IMR-90 (cell line): ENCODE results near the gene COPS2. TPM values are rescaled to one million over a fixed set of nuclear protein-coding genes. Genes with fewer than 3 reads are reported as not detected.

ENCODE experiments used
- ATAC-seq: fragments of 200-7000 bp; cut with Tn5 transposase; 2 replicates; pipeline ENCODE4 v1.9.1; 2020; ENCODE audit warnings: low read depth, mild to moderate bottlenecking, moderate library complexity
- BruUV-seq: library from RNA; stranded (reverse); fragments of 400-500 nt; replicated peaks from 2 replicates; lab custom pipeline; 2021; lab: Mats Ljungman, UMichigan
- CTCF ChIA-PET: fragments of 300-600 bp; formaldehyde crosslinking; extraction: SDS; loops from one replicate; lab custom pipeline; 2021; ENCODE audit warnings: antibody characterized with exemption; lab: Yijun Ruan, JAX
- POLR2A ChIA-PET: fragments of 300-600 bp; sonication (Branson Sonifier 250); formaldehyde crosslinking; loops from one replicate; lab custom pipeline; 2022; ENCODE audit warnings: antibody characterized with exemption; ENCODE audit not compliant: unreplicated experiment; lab: Charles Lee
- DNase-seq: peaks from one replicate; pipeline ENCODE4 v3.0.0; 2013
- H2AFZ ChIP-seq: replicated peaks from 2 replicates; pipeline ENCODE3; 2013; ENCODE audit warnings: low read length, mild to moderate bottlenecking; ENCODE audit not compliant: poor library complexity
- H2AK5ac ChIP-seq: 2 replicates; pipeline ENCODE4 v1.6.1; 2013; ENCODE audit warnings: low read depth, low read length, inconsistent platforms
- H2AK9ac ChIP-seq: replicated peaks from 2 replicates; pipeline ENCODE3; 2013; ENCODE audit warnings: mild to moderate bottlenecking, low read depth, low read length, moderate library complexity; ENCODE audit not compliant: poor library complexity
- H2BK120ac ChIP-seq: 2 replicates; pipeline ENCODE4 v1.6.1; 2013; ENCODE audit warnings: low read depth, low read length, inconsistent platforms
- H2BK15ac ChIP-seq: 3 replicates; pipeline ENCODE4 v1.6.1; 2013; ENCODE audit warnings: low read depth, low read length, inconsistent platforms
- H2BK20ac ChIP-seq: 2 replicates; pipeline ENCODE4 v1.6.1; 2013; ENCODE audit warnings: low read depth, mild to moderate bottlenecking, inconsistent platforms, low read length, moderate library complexity
- H2BK5ac ChIP-seq: 2 replicates; pipeline ENCODE4 v1.6.1; 2013; ENCODE audit warnings: mild to moderate bottlenecking, low read depth, low read length, inconsistent platforms; ENCODE audit not compliant: poor library complexity, severe bottlenecking
- H3K14ac ChIP-seq: replicated peaks from 2 replicates; pipeline ENCODE4 v1.6.1; 2013; ENCODE audit warnings: low read depth, low read length, inconsistent platforms
- H3K18ac ChIP-seq: 2 replicates; pipeline ENCODE4 v1.6.1; 2013; ENCODE audit warnings: low read depth, low read length, control low read depth
- H3K23ac ChIP-seq: 2 replicates; pipeline ENCODE4 v1.6.1; 2013; ENCODE audit warnings: low read depth, low read length, inconsistent platforms
- H3K27ac ChIP-seq: 2 replicates; pipeline ENCODE4 v1.5.1; 2013; ENCODE audit warnings: mild to moderate bottlenecking, control low read depth, low read length; ENCODE audit not compliant: insufficient read depth
- H3K27me3 ChIP-seq: 2 replicates; pipeline ENCODE4 v1.6.1; 2013; ENCODE audit warnings: low read length; ENCODE audit not compliant: control insufficient read depth, insufficient read depth
- H3K36me3 ChIP-seq: 2 replicates; pipeline ENCODE4 v1.6.1; 2013; ENCODE audit warnings: low read length, mixed read lengths; ENCODE audit not compliant: control insufficient read depth, insufficient read depth
- H3K4ac ChIP-seq: 2 replicates; pipeline ENCODE4 v1.6.1; 2013; ENCODE audit warnings: low read depth, low read length, inconsistent platforms
- H3K4me1 ChIP-seq: 2 replicates; pipeline ENCODE4 v1.6.1; 2013; ENCODE audit warnings: low read length, mixed read lengths; ENCODE audit not compliant: control insufficient read depth, insufficient read depth
- H3K4me2 ChIP-seq: 2 replicates; pipeline ENCODE4 v1.6.1; 2013; ENCODE audit warnings: low read depth, mild to moderate bottlenecking, control low read depth, low read length, moderate library complexity
- H3K4me3 ChIP-seq: 2 replicates; pipeline ENCODE4 v1.5.1; 2013; ENCODE audit warnings: low read depth, mild to moderate bottlenecking, control low read depth, low read length, moderate library complexity; ENCODE audit not compliant: insufficient read depth
- H3K56ac ChIP-seq: 2 replicates; pipeline ENCODE4 v1.6.1; 2013; ENCODE audit warnings: low read length, inconsistent platforms; ENCODE audit not compliant: insufficient read depth; ENCODE audit errors: extremely low read depth
- H3K79me1 ChIP-seq, 2 experiments: 2 replicates each; pipeline ENCODE4 v1.6.1; 2013; ENCODE audit warnings: low read length in 2 of 2, inconsistent platforms in 1 of 2, low read depth in 1 of 2
- H3K9ac ChIP-seq: 2 replicates; pipeline ENCODE4 v1.6.1; 2013; ENCODE audit warnings: low read depth, low read length, control low read depth
- H3K9me1 ChIP-seq: 2 replicates; pipeline ENCODE4 v1.6.1; 2013; ENCODE audit warnings: low read length, inconsistent platforms; ENCODE audit not compliant: insufficient read depth
- H3K9me3 ChIP-seq: 2 replicates; pipeline ENCODE4 v1.6.1; 2013; ENCODE audit warnings: low read length; ENCODE audit not compliant: control insufficient read depth, insufficient read depth
- H4K20me1 ChIP-seq: 2 replicates; pipeline ENCODE4 v1.6.1; 2013; ENCODE audit warnings: low read length, inconsistent platforms; ENCODE audit not compliant: insufficient read depth
- H4K5ac ChIP-seq: 2 replicates; pipeline ENCODE4 v1.6.1; 2013; ENCODE audit warnings: mild to moderate bottlenecking, low read depth, low read length, control low read depth
- H4K8ac ChIP-seq, 2 experiments: 2 replicates each; pipeline ENCODE4 v1.6.1; 2013; ENCODE audit warnings: low read depth in 2 of 2, low read length in 2 of 2, control low read depth in 1 of 2, inconsistent platforms in 1 of 2
- H4K91ac ChIP-seq: 2 replicates; pipeline ENCODE4 v1.6.1; 2013; ENCODE audit warnings: low read depth, low read length, inconsistent platforms; ENCODE audit not compliant: insufficient read depth
- BHLHE40 ChIP-seq: fragments of 150-350 bp; IDR thresholded peaks from 2 replicates; pipeline ENCODE4 v1.6.1; 2016; ENCODE audit warnings: mild to moderate bottlenecking, low read depth, low read length
- CHD1 ChIP-seq: IDR thresholded peaks from 2 replicates; pipeline ENCODE4 v1.6.1; 2012; ENCODE audit warnings: low read depth, low read length, improper control_type of control experiment
- ELK1 ChIP-seq: fragments of 150-350 bp; IDR thresholded peaks from 2 replicates; pipeline ENCODE4 v1.6.1; 2016; ENCODE audit warnings: low read depth, mild to moderate bottlenecking, low read length, moderate library complexity, borderline replicate concordance
- FOS ChIP-seq: fragments of 150-350 bp; IDR thresholded peaks from 2 replicates; pipeline ENCODE4 v1.6.1; 2016; ENCODE audit warnings: low read depth, low read length
- MAFK ChIP-seq: IDR thresholded peaks from 2 replicates; pipeline ENCODE4 v1.6.1; 2012; ENCODE audit warnings: low read depth, low read length, improper control_type of control experiment
- MAZ ChIP-seq: IDR thresholded peaks from 2 replicates; pipeline ENCODE4 v1.6.1; 2012; ENCODE audit warnings: low read depth, mild to moderate bottlenecking, low read length, improper control_type of control experiment, moderate library complexity, borderline replicate concordance
- MXI1 ChIP-seq: IDR thresholded peaks from 2 replicates; pipeline ENCODE4 v1.6.1; 2012; ENCODE audit warnings: low read depth, mild to moderate bottlenecking, low read length, moderate library complexity, borderline replicate concordance
- NFE2L2 ChIP-seq: fragments of 150-350 bp; IDR thresholded peaks from 2 replicates; pipeline ENCODE4 v1.6.1; 2016; ENCODE audit warnings: low read depth, mild to moderate bottlenecking, low read length
- RAD21 ChIP-seq: IDR thresholded peaks from 2 replicates; pipeline ENCODE4 v1.6.1; 2012; ENCODE audit warnings: low read length, improper control_type of control experiment
- RCOR1 ChIP-seq: IDR thresholded peaks from 2 replicates; pipeline ENCODE4 v1.6.1; 2012; ENCODE audit warnings: mild to moderate bottlenecking, low read length, improper control_type of control experiment; ENCODE audit not compliant: insufficient replicate concordance
- RFX5 ChIP-seq: IDR thresholded peaks from 2 replicates; pipeline ENCODE4 v1.8.0; 2012; ENCODE audit warnings: low read depth, mild to moderate bottlenecking, low read length, moderate library complexity
- SMC3 ChIP-seq: fragments of 150-350 bp; IDR thresholded peaks from 2 replicates; pipeline ENCODE4 v1.6.1; 2016; ENCODE audit warnings: low read depth, mild to moderate bottlenecking, antibody characterized with exemption, low read length, moderate library complexity
- USF2 ChIP-seq: fragments of 150-350 bp; IDR thresholded peaks from 2 replicates; pipeline ENCODE4 v1.6.1; 2017; ENCODE audit warnings: mild to moderate bottlenecking, antibody characterized with exemption, low read length, low read depth
- WGBS, 2 experiments: methylation state at CpG; one replicate each; pipeline versions ENCODE4 v1.1.5 to v1.1.7; 2013; ENCODE audit warnings: missing lambda C conversion rate in 2 of 2; ENCODE audit not compliant: insufficient read length in 1 of 2; ENCODE audit errors: extremely low coverage in 2 of 2; 5-methylcytosine and 5-hydroxymethylcytosine counted together
- dilution Hi-C: fragments of 300-500 bp; cut with HindIII; formaldehyde crosslinking; loops from one replicate; pipeline ENCODE4 v1.14.3; 2018; ENCODE audit warnings: low sequenced_read_pairs; ENCODE audit not compliant: unreplicated experiment
- in situ Hi-C: fragments of 300-500 bp; cut with MboI; formaldehyde crosslinking; loops from 3 replicates; pipeline ENCODE4 v1.14.3; 2019; ENCODE audit warnings: low sequenced_read_pairs, inconsistent platforms, mixed read lengths
- intact Hi-C: fragments of 100-400 bp; cut with micrococcal nuclease; formaldehyde crosslinking; loops from 2 replicates; pipeline ENCODE4 v1.10.0; 2022
- polyA plus RNA-seq, 3 experiments: library from polyadenylated mRNA; depleted of rRNA; stranded (reverse); fragments of >200 nt; gene quantifications; 2 replicates each; pipeline ENCODE4 v1.2.3, GENCODE V29; 2012; ENCODE audit warnings: low replicate concordance in 1 of 3
- total RNA-seq: library from RNA; depleted of rRNA; stranded (reverse); fragments of >200 nt; gene quantifications from 2 replicates; pipeline ENCODE4 v1.2.3, GENCODE V29; 2012

Gene COPS2
- total and polyA plus RNA-seq, 2 of the 4 experiments (the other 2 are of a cell fraction): 54.6 to 75.6 TPM

GRCh38 chr15:49169880-49170597, 14.6 kb upstream of the COPS2 start, which contains the start of gene GALK2:
Gene GALK2, plus strand, starts transcription at chr15:49170247. Its CDS starts 76 bp downstream, at chr15:49170323.
- Histone ChIP-seq H3K36me3 (no peaks in the 10 kb centered on the region), H2BK5ac (peak within 1 kb of the TSS; percentile 70), H4K91ac (peak within 1 kb of the TSS; percentile 82), H3K14ac (peak within 1 kb of the TSS; percentile 96), H3K4me3 (peak within 1 kb of the TSS; percentile 76), H2BK20ac (0 out of 2 replicates have a peak within 1 kb of the TSS, but pooled peaks have one; percentile 37), H2AK5ac (no peak within 1 kb of the TSS), H3K18ac (peak within 1 kb of the TSS; percentile 68), H3K27me3 (no peaks in the 10 kb centered on the region), H3K23ac (peak within 1 kb of the TSS; percentile 85), H3K4me2 (peak within 1 kb of the TSS; percentile 86), H2AK9ac (peak within 1 kb of the TSS; percentile 48), H3K9me1 (no peaks in the 10 kb centered on the region), H3K27ac (peak within 1 kb of the TSS; percentile 74), H4K8ac (peak within 1 kb of the TSS; percentile 71 to 94), H3K4me1 (no peaks in the 10 kb centered on the region), H3K79me1 (peaks cover 14 to 47% of the 10 kb centered on the region in 2 experiments), H3K4ac (peak within 1 kb of the TSS; percentile 93), H2BK120ac (peak within 1 kb of the TSS; percentile 90), H4K20me1 (no peaks in the 10 kb centered on the region), H3K9me3 (no peaks in the 10 kb centered on the region), H4K5ac (peak within 1 kb of the TSS; percentile 90), H3K56ac (peak within 1 kb of the TSS; percentile 85; the same call in 1 of the 2 replicates), H2AFZ (peak within 1 kb of the TSS; percentile 95), H2BK15ac (peak within 1 kb of the TSS; percentile 68; the same call in 1 of the 3 replicates), H3K9ac (peak within 1 kb of the TSS; percentile 90)
- DNase-seq (peak; percentile 78), ATAC-seq (peak; percentile 99)
- WGBS, 2 experiments: 3% methylated on average over 7 of the region's 30 CpGs; no CpG with 5 or more reads in 1 of the 2 experiments
- BruUV-seq: TSS peak; percentile 44
- in situ Hi-C loops (no loop called here), intact Hi-C loops (no loop called here), dilution Hi-C loops (no loop called here)
- ChIA-PET CTCF (interaction anchor here (0.6 to 1.0 kb wide), 3 partner anchors 15 to 1155 kb away, joined by 3 to 4 read pairs (median 3); no protein-coding TSS in a partner anchor), POLR2A (interaction anchor here (0.6 kb wide), 1 partner anchor 300 kb away, joined by 4 read pairs; no protein-coding TSS in a partner anchor)
- peak; percentile 41; the same call in 1 of the 2 replicates for TF ChIP-seq MAZ
- TF ChIP-seq SMC3: no peak
- TF ChIP-seq NFE2L2: no peak
- peak; percentile 24; the same call in 1 of the 2 replicates for TF ChIP-seq MAFK
- no peak for TF ChIP-seq ELK1
- no peak for TF ChIP-seq CHD1
- TF ChIP-seq RFX5: no peak
- no peak for TF ChIP-seq RAD21
- peak; percentile 18; the same call in 1 of the 2 replicates for TF ChIP-seq USF2
- TF ChIP-seq FOS: no peak
- TF ChIP-seq MXI1: peak; percentile 58; the same call in 1 of the 2 replicates
- TF ChIP-seq RCOR1: no peak
- TF ChIP-seq BHLHE40: peak; percentile 78
